A549 (cell line): ENCODE results near the gene CDH4.

Experiments
- CBX2 ChIP-seq: fragments of 200-600 bp; sonication (generic); IDR thresholded peaks from 2 replicates; pipeline ENCODE4 v1.6.1; 2016; ENCODE audit warnings: low read depth, mild to moderate bottlenecking, borderline replicate concordance
- EHF ChIP-seq: fragments of 250-450 bp; sonication (Bioruptor Pico); IDR thresholded peaks from 2 replicates; pipeline ENCODE4 v1.5.0; 2020; ENCODE audit warnings: mild to moderate bottlenecking
- EHMT2 ChIP-seq: fragments of 200-600 bp; sonication (generic); IDR thresholded peaks from 2 replicates; pipeline ENCODE4 v1.6.1; 2016; ENCODE audit warnings: antibody characterized with exemption, low read depth, mild to moderate bottlenecking, moderate library complexity
- EP300 ChIP-seq, 2 experiments: fragments of >200 bp; sonication (Bioruptor Twin); formaldehyde crosslinking; IDR thresholded peaks; 2 replicates in 1 of 2; 3 replicates in 1 of 2; pipeline ENCODE4 v1.6.1; 2016 to 2017
- POLR2A ChIP-seq: IDR thresholded peaks from 2 replicates; pipeline ENCODE4 v1.6.1; 2012; ENCODE audit warnings: mild to moderate bottlenecking, low read length
- RFX5 ChIP-seq: fragments of 450-650 bp; IDR thresholded peaks from 2 replicates; pipeline ENCODE4 v1.7.1; 2014; ENCODE audit warnings: antibody characterized with exemption, mild to moderate bottlenecking, moderate library complexity
- TF ChIP-seq, protein P1 (sequence below): fragments of >200 bp; sonication (Bioruptor Twin); formaldehyde crosslinking; IDR thresholded peaks from 3 replicates; pipeline ENCODE4 v1.5.1; 2016

DNA sequence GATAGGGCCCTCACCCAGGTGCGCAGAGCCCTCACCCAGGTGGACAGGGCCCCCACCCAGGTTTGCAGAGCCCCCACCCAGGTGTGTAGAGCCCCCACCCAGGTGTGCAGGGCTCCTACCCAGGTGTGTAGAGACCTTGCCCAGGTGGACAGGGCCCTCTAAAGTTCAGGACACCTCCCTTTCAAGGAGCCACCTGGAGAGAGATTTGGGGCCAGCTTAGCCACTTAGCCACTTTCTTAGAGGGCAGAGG, 533.4 kb downstream of the CDH4 start:
- no peak for TF ChIP-seq POLR2A
- no peak for TF ChIP-seq EP300 (IDR thresholded peaks at IDR 0.05)
- TF ChIP-seq CBX2 = no peak
- TF ChIP-seq EHMT2 = no peak
- TF ChIP-seq, protein P1, sequence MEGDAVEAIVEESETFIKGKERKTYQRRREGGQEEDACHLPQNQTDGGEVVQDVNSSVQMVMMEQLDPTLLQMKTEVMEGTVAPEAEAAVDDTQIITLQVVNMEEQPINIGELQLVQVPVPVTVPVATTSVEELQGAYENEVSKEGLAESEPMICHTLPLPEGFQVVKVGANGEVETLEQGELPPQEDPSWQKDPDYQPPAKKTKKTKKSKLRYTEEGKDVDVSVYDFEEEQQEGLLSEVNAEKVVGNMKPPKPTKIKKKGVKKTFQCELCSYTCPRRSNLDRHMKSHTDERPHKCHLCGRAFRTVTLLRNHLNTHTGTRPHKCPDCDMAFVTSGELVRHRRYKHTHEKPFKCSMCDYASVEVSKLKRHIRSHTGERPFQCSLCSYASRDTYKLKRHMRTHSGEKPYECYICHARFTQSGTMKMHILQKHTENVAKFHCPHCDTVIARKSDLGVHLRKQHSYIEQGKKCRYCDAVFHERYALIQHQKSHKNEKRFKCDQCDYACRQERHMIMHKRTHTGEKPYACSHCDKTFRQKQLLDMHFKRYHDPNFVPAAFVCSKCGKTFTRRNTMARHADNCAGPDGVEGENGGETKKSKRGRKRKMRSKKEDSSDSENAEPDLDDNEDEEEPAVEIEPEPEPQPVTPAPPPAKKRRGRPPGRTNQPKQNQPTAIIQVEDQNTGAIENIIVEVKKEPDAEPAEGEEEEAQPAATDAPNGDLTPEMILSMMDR = no peak
- TF ChIP-seq RFX5 = no peak
- TF ChIP-seq EHF (CRISPR knock-in tag) = no peak
